Skin epidermis (tissue), 12 donors: ENCODE measurements around the gene BICD2.

ENCODE experiments used
- H3K27ac ChIP-seq, 21 experiments: fragments of 200-600 bp; sonication (generic) in 11 of 21; one replicate each; pipeline ENCODE4 v1.5.0; 2020; ENCODE audit warnings: mild to moderate bottlenecking in 3 of 21, inconsistent platforms in 2 of 21, moderate library complexity in 2 of 21
- H3K4me3 ChIP-seq, 7 experiments: fragments of 200-600 bp; sonication (generic) in 2 of 7; one replicate each; pipeline ENCODE4 v1.5.0; 2020; ENCODE audit warnings: inconsistent platforms in 2 of 7, mild to moderate bottlenecking in 2 of 7, moderate library complexity in 1 of 7

BICD2 gene

DNA sequence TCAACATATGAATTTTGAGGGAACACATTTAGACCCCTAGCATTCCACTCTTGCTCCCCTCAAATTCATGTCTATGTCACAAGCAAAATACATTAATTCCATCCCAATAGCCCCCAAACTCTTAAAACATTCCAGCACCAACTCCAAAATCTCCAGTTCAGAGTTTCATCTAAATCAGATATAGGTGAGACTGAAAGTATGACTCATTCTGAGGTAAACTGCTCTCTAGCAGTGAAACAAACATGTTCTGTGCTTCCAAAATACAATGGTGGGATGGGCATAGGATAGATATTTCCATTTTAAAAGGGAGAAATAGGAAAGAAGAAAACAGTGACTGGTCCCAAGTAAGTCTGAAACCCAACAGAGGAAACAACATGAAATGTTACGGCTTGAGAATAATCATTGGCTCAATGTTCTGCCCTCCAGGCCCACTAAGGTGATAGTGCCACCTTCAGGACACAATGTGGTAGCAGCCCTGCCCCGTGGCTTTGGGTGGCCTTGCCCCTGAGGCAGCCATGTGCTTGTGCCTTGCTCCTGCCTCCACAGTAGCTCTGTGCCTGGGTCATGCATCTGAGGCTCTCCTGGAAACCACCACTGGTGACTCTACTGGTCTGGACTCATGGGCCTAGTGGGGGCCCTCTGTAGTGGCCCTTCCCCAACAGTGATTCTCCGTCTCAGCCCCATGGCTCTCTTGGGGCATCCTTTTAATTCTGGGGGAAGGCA, 58.3 kb downstream of the BICD2 start:
- Histone ChIP-seq H3K27ac (peak overlapping the region in 17 of 21 experiments; percentile 4 to 80 (median 49)), H3K4me3 (no peak overlapping the region)

DNA sequence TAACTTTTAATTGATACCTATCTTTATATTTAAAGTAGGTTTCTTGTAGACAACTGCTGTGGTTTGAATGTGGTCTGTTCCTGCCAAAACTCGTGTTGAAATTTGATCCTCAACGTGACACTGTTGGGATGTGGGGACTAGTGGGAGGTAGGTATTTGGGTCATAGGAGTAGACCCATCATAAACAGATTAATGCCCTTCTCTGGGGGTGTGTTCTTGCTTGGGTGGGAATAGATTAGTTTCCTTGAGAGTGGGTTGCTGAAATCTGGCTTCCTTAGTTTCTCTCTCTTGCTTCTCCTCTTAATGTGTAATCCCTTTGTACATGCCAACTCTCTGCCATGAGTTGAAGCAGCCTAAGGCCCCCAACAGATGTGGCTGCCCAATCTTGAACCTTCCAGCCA, 60.1 kb downstream of the BICD2 start:
- Histone ChIP-seq H3K4me3 (no peak overlapping the region), H3K27ac (peak overlapping the region in 2 of 21 experiments; percentile 12 to 33)

DNA sequence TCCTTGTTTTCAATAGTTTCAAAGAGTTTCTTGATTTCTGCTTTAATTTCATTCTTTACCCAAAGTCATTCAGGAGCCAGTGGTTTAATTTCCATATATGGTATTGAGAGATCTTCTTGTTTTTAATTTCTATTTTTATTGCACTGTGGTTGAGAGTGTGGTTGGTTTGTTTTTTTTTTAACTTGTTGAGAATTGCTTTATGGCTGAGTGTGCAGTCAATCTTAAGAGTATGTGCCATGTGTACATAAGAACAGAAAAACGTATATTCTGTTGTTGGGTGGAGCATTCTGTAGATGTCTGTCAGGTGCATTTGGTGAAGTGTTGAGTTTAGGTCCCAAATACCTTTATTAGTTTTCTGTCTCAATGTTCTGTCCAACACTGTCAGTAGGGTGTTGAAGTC, 68.0 kb downstream of the BICD2 start:
- H3K27ac ChIP-seq: no peak overlapping the region
- no peak overlapping the region for H3K4me3 ChIP-seq

DNA sequence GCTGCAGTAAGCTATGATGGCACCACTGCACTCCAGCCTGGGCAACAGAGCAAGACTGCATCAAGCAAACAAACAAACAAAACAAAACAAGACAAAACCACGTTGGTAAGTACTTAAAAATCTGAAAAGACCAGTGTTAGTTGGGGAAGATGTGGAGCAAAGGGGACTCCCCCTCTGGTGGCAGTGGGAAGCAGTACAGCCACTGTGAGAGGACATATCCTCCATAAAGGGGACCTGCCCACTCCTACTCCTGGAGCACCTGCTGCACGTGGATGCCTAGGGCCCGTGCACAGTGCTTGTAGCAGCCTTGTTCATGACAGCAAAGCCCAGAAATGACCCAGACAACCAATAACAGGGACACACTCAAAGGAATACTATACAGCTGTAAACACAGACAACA, 77.7 kb downstream of the BICD2 start:
- H3K27ac ChIP-seq: no peak overlapping the region

DNA sequence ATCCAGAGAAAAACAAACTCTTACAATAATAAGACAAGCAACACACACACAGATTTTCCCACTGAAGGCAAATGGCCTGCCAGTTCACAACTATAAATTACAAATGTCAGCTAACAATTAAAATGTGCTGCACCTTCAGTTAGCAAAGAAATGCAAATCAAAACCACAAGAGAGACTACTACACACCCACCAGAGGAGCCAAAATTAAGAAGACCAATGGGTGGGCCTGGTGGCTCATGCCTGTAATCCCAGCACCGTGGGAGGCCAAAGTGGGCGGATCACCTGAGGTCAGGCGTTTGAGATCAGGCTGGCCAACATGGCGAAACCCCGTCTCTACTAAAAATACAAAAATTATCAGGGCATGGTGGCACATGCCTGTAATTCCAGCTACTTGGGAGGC, 79.6 kb downstream of the BICD2 start:
- Histone ChIP-seq H3K4me3 (no peak overlapping the region), H3K27ac (peak overlapping the region in 9 of 21 experiments; percentile 8 to 54 (median 42))

More for the DNA sequence above, 77.7 kb downstream of the BICD2 start:
- no peak overlapping the region for H3K4me3 ChIP-seq

DNA sequence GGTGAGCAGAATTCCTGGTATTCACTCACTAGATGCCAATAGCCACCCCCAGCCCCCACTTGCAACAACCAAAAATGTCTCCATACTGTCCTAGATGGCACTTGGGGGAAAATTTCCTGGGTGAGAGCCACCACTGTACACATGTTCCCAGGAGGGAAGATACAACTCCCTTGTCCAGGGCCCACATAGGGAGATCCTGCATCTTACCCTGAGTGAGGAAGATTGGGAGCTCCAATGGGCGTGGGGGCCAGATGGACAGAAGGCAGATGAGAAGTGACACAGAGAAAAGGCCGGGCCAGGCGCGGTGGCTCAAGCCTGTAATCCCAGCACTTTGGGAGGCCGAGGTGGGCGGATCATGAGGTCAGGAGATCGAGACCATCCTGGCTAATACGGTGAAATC, 82.4 kb downstream of the BICD2 start:
- H3K27ac ChIP-seq: peak overlapping the region; percentile 22 to 96 (median 90)
- no peak overlapping the region for H3K4me3 ChIP-seq

GRCh38 chr9:92680166-92681119, 84.2 kb downstream of the BICD2 start:
- Histone ChIP-seq H3K27ac (peak overlapping the region; percentile 51 to 97 (median 91)), H3K4me3 (no peak overlapping the region)

DNA sequence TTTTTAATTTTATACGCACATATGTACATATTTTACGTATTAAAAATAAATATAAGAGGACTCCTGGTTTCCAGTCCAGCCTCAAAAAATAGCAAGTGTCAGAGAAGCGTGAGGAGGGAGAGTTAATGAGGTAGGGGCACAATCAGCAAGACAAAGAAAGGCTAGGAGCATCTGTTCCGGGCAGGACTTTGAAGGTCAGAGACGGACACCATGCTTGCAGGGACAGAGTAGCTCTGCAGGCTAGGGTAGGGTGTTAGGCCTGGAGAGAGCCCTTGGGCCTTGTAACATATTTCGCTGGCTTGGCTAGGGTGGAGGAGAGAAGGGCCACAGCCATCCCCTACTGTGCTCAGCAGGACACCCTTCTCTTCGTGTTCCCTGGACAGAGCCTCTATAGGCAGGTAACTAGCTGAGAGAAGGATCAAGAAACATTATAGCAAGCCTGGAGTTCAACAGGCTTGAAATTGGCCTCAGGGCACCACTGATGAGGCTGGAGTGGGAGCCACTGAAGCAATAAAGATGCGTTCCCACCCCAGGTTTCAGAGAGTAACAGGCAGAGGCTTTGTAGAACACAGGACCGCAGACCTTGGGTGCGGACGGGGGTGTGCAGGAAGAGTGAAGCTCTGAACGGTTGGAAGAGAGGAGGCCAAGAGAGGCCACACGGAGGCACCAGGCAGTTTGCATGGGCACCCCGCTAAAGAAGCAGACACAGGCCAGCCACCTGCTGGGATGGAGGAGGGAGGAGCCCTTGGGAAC, 85.0 kb downstream of the BICD2 start:
- H3K4me3 ChIP-seq: no peak overlapping the region
- H3K27ac ChIP-seq: peak overlapping the region in 20 of 21 experiments; percentile 64 to 97 (median 90)

GRCh38 chr9:92671323-92671722, 93.3 kb downstream of the BICD2 start:
- Histone ChIP-seq H3K27ac (peak overlapping the region in 17 of 21 experiments; percentile 50 to 99 (median 95)), H3K4me3 (peak overlapping the region in 5 of 7 experiments; percentile 62 to 85 (median 82))

- H3K4me3 ChIP-seq: peak within 1 kb of the TSS; percentile 62 to 85 (median 82)
- H3K27ac ChIP-seq: peak within 1 kb of the TSS; percentile 86 to 99 (median 95)
These were observed 94.5 kb downstream of the BICD2 start, which contains the start of gene IPPK for GRCh38 chr9:92669890-92670708. IPPK (minus strand) TSS chr9:92670131; CDS start chr9:92669988, 143 bp downstream.

- Histone ChIP-seq H3K4me3 (peak overlapping the region; percentile 62 to 85 (median 82)), H3K27ac (peak overlapping the region; percentile 74 to 99 (median 95))
These were observed 95.1 kb downstream of the BICD2 start for GRCh38 chr9:92669527-92669889.

- Histone ChIP-seq H3K4me3 (peak overlapping the region; percentile 62 to 85 (median 82)), H3K27ac (peak overlapping the region; percentile 74 to 99 (median 95))
These were observed 95.7 kb downstream of the BICD2 start for GRCh38 chr9:92668746-92669526.

DNA sequence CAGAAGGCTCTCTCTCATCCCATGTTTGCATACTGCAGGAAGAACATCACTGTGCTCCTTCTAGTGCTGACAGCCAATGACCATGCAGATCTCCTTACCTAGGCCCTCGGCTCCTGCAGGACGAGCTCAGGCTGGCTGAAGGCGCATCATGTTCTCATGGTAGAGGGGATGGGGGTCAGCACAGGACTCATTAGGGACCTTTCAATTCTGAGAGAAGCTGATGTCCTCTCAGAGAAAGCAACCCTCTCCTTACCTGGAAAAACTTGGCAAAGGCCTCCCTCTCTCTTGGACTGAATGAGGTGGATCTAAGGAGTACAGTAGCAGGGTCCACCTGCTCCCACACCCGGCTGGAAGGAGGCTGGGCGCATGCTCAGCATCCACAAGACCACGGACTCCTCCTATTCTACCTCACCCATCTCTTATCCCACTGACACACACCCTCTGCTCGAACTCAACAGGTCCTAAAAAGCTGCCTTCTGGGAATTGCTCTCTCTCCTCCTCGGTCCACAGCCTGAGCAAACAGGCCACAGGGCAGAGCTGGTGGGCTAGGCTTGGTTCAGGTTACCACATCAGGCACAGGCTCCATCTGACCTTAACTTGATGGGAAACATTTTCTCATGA, 97.6 kb downstream of the BICD2 start:
- Histone ChIP-seq H3K4me3 (no peak overlapping the region), H3K27ac (peak overlapping the region in 17 of 21 experiments; percentile 8 to 98 (median 86))

DNA sequence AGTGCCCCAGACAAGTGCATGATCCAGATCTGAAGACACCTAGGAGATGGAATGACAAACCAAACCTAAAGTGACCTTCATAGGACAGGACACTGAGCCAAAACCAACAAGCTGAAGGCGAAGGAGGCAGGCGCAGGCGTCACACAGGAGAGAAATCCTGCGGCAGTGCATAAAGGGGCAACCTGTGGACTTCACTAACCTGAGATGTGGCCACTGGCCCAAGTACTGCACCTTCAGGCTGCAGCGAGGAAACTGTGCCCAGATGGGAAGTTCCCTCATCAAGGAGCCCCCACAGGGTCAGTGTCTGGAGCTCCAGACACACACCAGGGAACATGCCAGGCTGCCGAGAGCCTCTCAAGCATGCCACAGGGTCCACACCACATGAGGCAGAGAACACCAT, 98.4 kb downstream of the BICD2 start:
- peak overlapping the region in 17 of 21 experiments; percentile 22 to 98 (median 72) for H3K27ac ChIP-seq

DNA sequence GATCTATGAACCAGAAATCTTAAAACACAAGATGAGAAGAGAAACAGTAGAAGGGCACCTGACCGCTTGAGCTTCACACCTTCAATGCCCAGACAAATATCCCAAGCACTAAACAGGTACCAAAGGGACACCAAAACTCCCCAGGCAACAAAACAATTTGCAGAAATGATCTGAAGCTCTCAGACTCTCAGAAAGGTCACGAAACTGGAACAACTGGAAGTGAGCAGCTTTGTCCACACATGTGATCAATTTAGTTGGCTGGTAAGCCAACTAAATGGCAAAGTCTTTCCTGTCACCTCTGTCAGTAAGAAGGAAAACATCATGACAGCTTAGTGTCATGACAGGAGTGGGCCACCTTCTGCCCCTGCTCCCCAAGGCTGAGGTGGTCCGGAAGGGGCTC, 98.8 kb downstream of the BICD2 start:
- H3K4me3 ChIP-seq: no peak overlapping the region

More for the DNA sequence above, 98.4 kb downstream of the BICD2 start:
- peak overlapping the region in 1 of 7 experiments; percentile 7 for H3K4me3 ChIP-seq

DNA sequence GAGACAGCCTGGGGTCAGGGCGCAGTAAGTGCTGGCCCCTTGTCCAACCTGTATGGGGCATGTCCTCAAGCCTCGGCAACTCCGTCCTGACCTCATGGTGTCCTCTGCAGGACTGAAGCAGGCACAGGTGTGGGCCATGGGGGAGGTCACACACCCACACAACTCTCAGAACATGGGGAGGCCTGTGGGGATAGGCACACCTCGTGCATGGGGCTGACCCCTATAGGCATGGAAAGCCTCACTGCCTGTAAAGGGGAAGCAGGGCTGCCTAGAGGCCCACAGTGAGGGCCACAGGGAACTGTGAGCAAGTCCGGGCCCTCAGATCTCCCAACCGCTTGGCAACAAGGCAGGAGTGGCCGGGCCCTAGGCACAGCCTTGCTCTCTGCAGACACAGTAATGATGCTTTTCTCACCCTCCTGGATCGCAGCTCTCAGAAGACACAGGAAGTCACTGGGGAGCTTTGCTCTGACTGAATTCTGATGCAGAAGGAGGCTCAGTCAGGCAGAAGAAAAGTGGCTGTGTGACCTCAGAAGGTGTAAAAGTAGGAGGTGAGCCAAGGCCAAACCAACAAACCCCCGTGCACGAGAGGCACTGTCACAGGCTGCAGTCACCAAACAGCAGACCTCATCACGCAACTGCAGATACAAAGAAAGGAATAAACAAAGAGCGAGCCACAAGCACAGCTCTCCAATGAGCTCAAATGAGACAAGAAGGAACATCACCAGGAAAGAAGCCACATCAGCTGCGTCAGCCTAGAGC, 100.1 kb downstream of the BICD2 start:
- Histone ChIP-seq H3K27ac (peak overlapping the region in 17 of 21 experiments; percentile 10 to 98 (median 54)), H3K4me3 (peak overlapping the region in 1 of 7 experiments; percentile 2)

More for the DNA sequence above, 98.8 kb downstream of the BICD2 start:
- H3K27ac ChIP-seq: peak overlapping the region in 17 of 21 experiments; percentile 22 to 98 (median 72)

GRCh38 chr9:92663951-92664350, 100.7 kb downstream of the BICD2 start:
- no peak overlapping the region for H3K4me3 ChIP-seq
- peak overlapping the region in 13 of 21 experiments; percentile 10 to 98 (median 58) for H3K27ac ChIP-seq
